GM18861 (cell line): Measurements from ENCODE around the gene C2orf69.

Source experiments
- ATAC-seq: cut with Tn5 transposase; IDR thresholded peaks from one replicate; pipeline ENCODE4 v1.9.1; 2021; ENCODE audit not compliant: unreplicated experiment

Gene C2orf69

GRCh38 chr2:199966405-199966804 lies 55.3 kb downstream of the C2orf69 start:
- ATAC-seq, result no peak

- no peak for ATAC-seq
Observed at GRCh38 chr2:199966976-199967375, 55.9 kb downstream of the C2orf69 start.

- no peak for ATAC-seq
Observed at GRCh38 chr2:199968126-199968525, 57.0 kb downstream of the C2orf69 start.

- no peak for ATAC-seq
Observed at GRCh38 chr2:199972088-199972626, 61.1 kb downstream of the C2orf69 start.

- ATAC-seq, result no peak
Observed at GRCh38 chr2:199973703-199974102, 62.6 kb downstream of the C2orf69 start.

- no peak for ATAC-seq
Observed at GRCh38 chr2:199975273-199975895, 64.3 kb downstream of the C2orf69 start.
